Progenitor cell of endocrine pancreas (in vitro differentiated cells): Measurements from ENCODE around the gene HS6ST1. TPM values are rescaled to one million over a fixed set of nuclear protein-coding genes. Genes with fewer than 3 reads are reported as not detected.
A peak's percentile ranks its signal among the peaks of the same experiment; 100 is the strongest.

Experiments
- DNase-seq: peaks from one replicate; pipeline ENCODE4 v3.0.0; 2021; ENCODE audit warnings: low spot score; ENCODE audit not compliant: unreplicated experiment
- H3K27ac Mint-ChIP-seq: 2 replicates; pipeline ENCODE4 v1.8.0; 2021; ENCODE audit warnings: mild to moderate bottlenecking, moderate library complexity, mixed read lengths
- H3K27me3 Mint-ChIP-seq: 2 replicates; pipeline ENCODE4 v1.8.0; 2021; ENCODE audit warnings: mixed read lengths
- H3K36me3 Mint-ChIP-seq: 2 replicates; pipeline ENCODE4 v1.8.0; 2022; ENCODE audit warnings: mixed read lengths; ENCODE audit not compliant: insufficient read depth
- H3K4me1 Mint-ChIP-seq: 2 replicates; pipeline ENCODE4 v1.8.0; 2021; ENCODE audit warnings: low read depth, mixed read lengths
- H3K4me3 Mint-ChIP-seq: 2 replicates; pipeline ENCODE4 v1.8.0; 2021; ENCODE audit warnings: low read depth, mild to moderate bottlenecking, moderate library complexity, mixed read lengths
- H3K9me3 Mint-ChIP-seq: 2 replicates; pipeline ENCODE4 v1.8.0; 2021; ENCODE audit warnings: low read depth, mixed read lengths
- total RNA-seq: library from RNA; stranded (reverse); gene quantifications from 2 replicates; pipeline ENCODE4 v1.2.1, GENCODE V29; 2021
- TF ChIP-seq, protein P1 (sequence below): fragments of 200-600 bp; sonication (generic); IDR thresholded peaks from one replicate; pipeline ENCODE4 v1.5.0; 2021; ENCODE audit warnings: antibody characterized with exemption, mild to moderate bottlenecking; ENCODE audit not compliant: unreplicated experiment

HS6ST1 gene
- total RNA-seq, 1 donor from 2014 or later, result 81.2 TPM

DNA sequence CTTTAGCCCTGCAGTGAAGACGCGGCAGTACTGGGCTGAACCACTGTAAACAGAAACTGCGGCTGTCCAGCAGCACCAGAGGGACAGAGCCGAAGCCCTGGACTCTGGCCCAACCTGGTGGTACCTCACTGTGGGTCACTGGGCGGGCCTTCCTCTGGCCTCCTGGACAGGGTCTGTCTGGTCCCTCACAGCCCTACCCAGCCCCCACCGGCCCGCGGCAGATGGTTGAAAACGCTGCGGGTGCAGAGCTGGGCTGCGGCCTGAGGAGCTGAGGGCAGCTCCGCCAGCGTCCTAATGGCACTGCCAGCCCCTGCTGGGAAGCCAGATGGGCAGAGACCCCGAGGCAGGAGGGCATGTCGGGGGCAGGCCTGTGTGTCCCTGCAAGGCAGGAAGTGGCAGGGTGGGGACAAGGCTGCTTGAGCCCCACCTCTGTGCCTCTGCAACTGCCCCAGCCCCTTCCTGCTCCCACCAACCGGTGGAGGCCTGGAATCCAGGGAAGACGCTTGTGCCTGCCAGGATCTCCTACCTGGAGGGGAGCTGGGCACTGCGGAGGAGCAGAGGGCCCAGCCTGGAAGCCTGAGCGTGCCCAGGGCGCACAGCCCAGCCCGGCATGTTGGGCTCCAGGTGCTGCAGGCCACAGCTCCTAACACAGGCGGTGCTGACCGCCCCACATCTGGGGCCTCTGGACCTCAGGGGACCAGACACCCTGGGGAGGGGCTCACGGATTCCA is 36.3 kb downstream of the HS6ST1 start:
- no peak overlapping the region for H3K4me3 Mint-ChIP-seq
- H3K4me1 Mint-ChIP-seq, result peaks cover 2% of the 10 kb centered on the region
- H3K27ac Mint-ChIP-seq, result no peak overlapping the region
- no peaks in the 10 kb centered on the region for H3K27me3 Mint-ChIP-seq
- no peak for DNase-seq
- TF ChIP-seq, protein P1, sequence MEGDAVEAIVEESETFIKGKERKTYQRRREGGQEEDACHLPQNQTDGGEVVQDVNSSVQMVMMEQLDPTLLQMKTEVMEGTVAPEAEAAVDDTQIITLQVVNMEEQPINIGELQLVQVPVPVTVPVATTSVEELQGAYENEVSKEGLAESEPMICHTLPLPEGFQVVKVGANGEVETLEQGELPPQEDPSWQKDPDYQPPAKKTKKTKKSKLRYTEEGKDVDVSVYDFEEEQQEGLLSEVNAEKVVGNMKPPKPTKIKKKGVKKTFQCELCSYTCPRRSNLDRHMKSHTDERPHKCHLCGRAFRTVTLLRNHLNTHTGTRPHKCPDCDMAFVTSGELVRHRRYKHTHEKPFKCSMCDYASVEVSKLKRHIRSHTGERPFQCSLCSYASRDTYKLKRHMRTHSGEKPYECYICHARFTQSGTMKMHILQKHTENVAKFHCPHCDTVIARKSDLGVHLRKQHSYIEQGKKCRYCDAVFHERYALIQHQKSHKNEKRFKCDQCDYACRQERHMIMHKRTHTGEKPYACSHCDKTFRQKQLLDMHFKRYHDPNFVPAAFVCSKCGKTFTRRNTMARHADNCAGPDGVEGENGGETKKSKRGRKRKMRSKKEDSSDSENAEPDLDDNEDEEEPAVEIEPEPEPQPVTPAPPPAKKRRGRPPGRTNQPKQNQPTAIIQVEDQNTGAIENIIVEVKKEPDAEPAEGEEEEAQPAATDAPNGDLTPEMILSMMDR, result no peak
- no peaks in the 10 kb centered on the region for H3K36me3 Mint-ChIP-seq
- no peaks in the 10 kb centered on the region for H3K9me3 Mint-ChIP-seq

DNA sequence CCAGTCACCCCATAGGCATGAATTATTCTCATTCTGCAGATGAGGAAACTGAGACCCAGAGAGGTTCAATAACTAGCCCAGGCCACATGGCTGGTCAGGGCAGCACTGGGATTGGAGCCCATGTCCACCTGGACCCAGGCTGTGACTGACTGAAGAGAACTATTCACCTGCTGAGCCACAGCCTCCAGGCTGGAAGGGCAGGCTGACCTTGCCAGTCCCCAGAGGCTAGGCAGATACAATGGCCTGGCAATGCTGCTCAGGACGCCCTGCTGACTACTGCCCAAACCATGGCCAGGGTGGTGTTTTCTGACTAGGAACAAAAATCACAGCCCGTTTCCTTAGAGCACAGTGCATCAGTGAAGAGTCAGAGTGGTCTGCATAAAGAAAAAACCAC is 36.8 kb downstream of the HS6ST1 start:
- H3K4me1 Mint-ChIP-seq, result peaks cover 2% of the 10 kb centered on the region
- H3K27ac Mint-ChIP-seq, result no peak overlapping the region
- H3K4me3 Mint-ChIP-seq, result no peak overlapping the region
- no peak for DNase-seq
- no peaks in the 10 kb centered on the region for H3K36me3 Mint-ChIP-seq
- no peaks in the 10 kb centered on the region for H3K9me3 Mint-ChIP-seq
- TF ChIP-seq, protein P1, result no peak
- H3K27me3 Mint-ChIP-seq, result no peaks in the 10 kb centered on the region

DNA sequence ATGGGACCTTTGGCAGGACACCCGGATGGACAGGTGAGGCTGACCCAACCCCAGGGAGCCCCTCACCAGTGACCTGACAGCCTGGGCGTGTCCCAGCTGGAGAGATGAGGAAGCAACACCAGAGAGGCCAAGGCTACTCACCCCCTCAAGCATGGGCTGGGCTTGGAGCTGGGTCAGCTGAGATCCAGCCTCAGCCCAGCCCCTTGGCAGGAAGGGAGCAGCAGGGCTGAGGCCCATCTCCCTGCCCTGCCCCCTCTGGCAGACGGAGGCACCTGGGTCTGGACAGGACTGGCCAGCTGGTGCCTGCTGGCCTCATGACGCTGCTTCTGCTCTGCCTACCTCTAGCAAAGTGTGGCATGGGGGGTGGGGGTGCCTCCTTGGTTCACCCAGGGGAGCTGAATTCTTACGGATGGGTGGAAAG is 37.8 kb downstream of the HS6ST1 start:
- Mint-ChIP-seq H3K4me1 (peaks cover 2% of the 10 kb centered on the region), H3K9me3 (no peaks in the 10 kb centered on the region), H3K27me3 (no peaks in the 10 kb centered on the region), H3K4me3 (no peak overlapping the region), H3K36me3 (peaks cover 3% of the 10 kb centered on the region), H3K27ac (no peak overlapping the region)
- TF ChIP-seq, protein P1, result no peak
- no peak for DNase-seq

DNA sequence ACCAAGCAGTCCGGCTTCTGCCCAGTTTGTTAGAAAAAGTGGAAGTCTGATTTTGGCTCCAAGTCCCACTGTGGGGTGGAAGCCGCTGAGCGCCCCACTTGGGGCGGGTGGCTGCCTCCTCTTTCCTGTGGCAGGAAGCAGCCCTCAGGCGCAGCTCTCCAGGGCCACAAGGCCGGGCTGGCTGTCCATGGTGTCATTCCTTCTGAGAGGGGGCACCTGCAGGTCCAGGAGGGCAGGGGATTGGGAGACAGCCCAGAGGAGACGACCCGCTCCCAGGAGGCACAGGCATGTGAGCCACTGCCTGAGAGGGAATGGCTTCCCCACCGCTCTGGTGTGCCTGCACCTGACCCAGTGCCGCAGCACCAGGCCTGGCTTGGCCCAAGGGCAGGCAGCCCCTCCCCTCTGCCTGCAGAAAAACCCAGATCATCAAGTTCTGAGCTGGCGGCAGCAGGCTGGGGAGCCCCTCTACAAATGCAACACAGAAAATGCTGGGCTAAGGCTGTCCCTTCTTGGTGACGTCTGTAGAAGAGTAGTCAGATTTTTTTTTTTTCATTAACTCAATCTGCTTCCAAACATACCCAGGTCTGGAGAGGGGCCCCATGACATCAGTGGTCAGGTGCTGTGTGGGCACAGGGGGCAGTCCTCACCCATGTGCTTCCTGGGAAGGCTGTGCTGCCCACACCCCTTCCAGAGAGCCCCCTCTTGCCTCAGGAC is 38.4 kb downstream of the HS6ST1 start:
- Mint-ChIP-seq H3K9me3 (no peaks in the 10 kb centered on the region), H3K4me3 (no peak overlapping the region), H3K4me1 (peaks cover 2% of the 10 kb centered on the region), H3K36me3 (peaks cover 7% of the 10 kb centered on the region), H3K27ac (no peak overlapping the region), H3K27me3 (no peaks in the 10 kb centered on the region)
- TF ChIP-seq, protein P1, result no peak
- no peak for DNase-seq

DNA sequence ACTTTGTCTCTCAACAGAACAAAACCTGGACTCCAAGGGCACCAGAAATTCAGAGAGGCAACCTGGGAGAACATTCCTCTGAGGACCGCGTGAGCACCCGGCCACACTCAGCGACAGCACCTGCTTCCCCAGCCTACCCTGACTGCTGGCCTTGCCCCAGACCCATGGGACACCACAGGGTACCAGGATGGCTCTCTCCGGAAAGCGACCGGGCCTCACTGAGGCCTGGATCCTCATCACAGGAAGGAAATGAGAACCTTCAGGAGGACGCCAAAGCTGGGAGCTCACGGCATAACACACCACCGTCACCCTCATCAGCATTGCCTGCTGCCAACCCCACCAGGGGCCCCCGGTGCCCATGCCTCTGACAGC is 38.9 kb downstream of the HS6ST1 start:
- peaks cover 2% of the 10 kb centered on the region for H3K4me1 Mint-ChIP-seq
- no peak overlapping the region for H3K4me3 Mint-ChIP-seq
- DNase-seq, result no peak
- TF ChIP-seq, protein P1, result no peak
- no peaks in the 10 kb centered on the region for H3K27me3 Mint-ChIP-seq
- peak overlapping the region; percentile 80 for H3K27ac Mint-ChIP-seq
- peaks cover 12% of the 10 kb centered on the region for H3K36me3 Mint-ChIP-seq
- peaks cover 4% of the 10 kb centered on the region for H3K9me3 Mint-ChIP-seq
